MM.1S (cell line): ENCODE data around the gene HADH.

ENCODE experiments used
- DNase-seq: peaks from one replicate; pipeline ENCODE4 v3.0.0-alpha.2; 2015
- H2AFZ ChIP-seq: fragments of 300-600 bp; sonication (generic); 2 replicates; pipeline ENCODE4 v1.6.0; 2016; ENCODE audit warnings: antibody characterized with exemption, low read length
- H3F3A ChIP-seq: fragments of 300-600 bp; sonication (generic); 2 replicates; pipeline ENCODE4 v1.6.1; 2016; ENCODE audit warnings: mild to moderate bottlenecking, antibody characterized with exemption, low read length, moderate library complexity, mixed read lengths; ENCODE audit not compliant: insufficient read depth
- H3K27ac ChIP-seq: fragments of 300-600 bp; sonication (generic); 2 replicates; pipeline ENCODE4 v1.5.1; 2016; ENCODE audit warnings: mild to moderate bottlenecking, low read length
- H3K27me3 ChIP-seq: fragments of 300-600 bp; sonication (generic); replicated peaks from 2 replicates; pipeline ENCODE4 v1.6.0; 2016; ENCODE audit warnings: low read length; ENCODE audit not compliant: insufficient read depth
- H3K36me3 ChIP-seq: fragments of 300-600 bp; sonication (generic); replicated peaks from 2 replicates; pipeline ENCODE4 v1.6.1; 2016; ENCODE audit warnings: mild to moderate bottlenecking, low read length, mixed read lengths; ENCODE audit not compliant: insufficient read depth
- H3K4me1 ChIP-seq: fragments of 300-600 bp; sonication (generic); 2 replicates; pipeline ENCODE4 v1.6.1; 2016; ENCODE audit warnings: low read length, mixed read lengths
- H3K4me2 ChIP-seq: fragments of 300-600 bp; sonication (generic); 2 replicates; pipeline ENCODE4 v1.6.0; 2016; ENCODE audit warnings: low read depth, low read length
- H3K4me3 ChIP-seq: fragments of 300-600 bp; sonication (generic); 2 replicates; pipeline ENCODE4 v1.5.1; 2016; ENCODE audit warnings: low read length, mixed read lengths
- H3K79me2 ChIP-seq: fragments of 300-600 bp; sonication (generic); 2 replicates; pipeline ENCODE4 v1.6.1; 2016; ENCODE audit warnings: mixed run types, low read length, mixed read lengths
- H3K9ac ChIP-seq: fragments of 300-600 bp; sonication (generic); 2 replicates; pipeline ENCODE4 v1.6.1; 2016; ENCODE audit warnings: low read length, mixed read lengths
- H3K9me2 ChIP-seq: fragments of 300-600 bp; sonication (generic); replicated peaks from 2 replicates; pipeline ENCODE4 v1.6.1; 2016; ENCODE audit warnings: mild to moderate bottlenecking, low read length, mixed read lengths; ENCODE audit not compliant: insufficient read depth
- H3K9me3 ChIP-seq: fragments of 300-600 bp; sonication (generic); replicated peaks from 2 replicates; pipeline ENCODE4 v1.6.1; 2016; ENCODE audit warnings: mild to moderate bottlenecking, low read length, mixed read lengths; ENCODE audit not compliant: insufficient read depth
- H4K20me1 ChIP-seq: fragments of 300-600 bp; sonication (generic); 2 replicates; pipeline ENCODE4 v1.6.1; 2016; ENCODE audit warnings: mild to moderate bottlenecking, low read length, moderate library complexity, mixed read lengths; ENCODE audit not compliant: insufficient read depth
- CTCF ChIP-seq: fragments of 300-600 bp; sonication (generic); IDR thresholded peaks from 2 replicates; pipeline ENCODE4 v1.5.1; 2016; ENCODE audit warnings: antibody characterized with exemption, low read length, mixed read lengths
- EZH2 ChIP-seq: fragments of 300-600 bp; sonication (generic); optimal IDR thresholded peaks from 2 replicates; pipeline ENCODE3; 2017; ENCODE audit warnings: low read depth, mild to moderate bottlenecking, antibody characterized with exemption, low read length, mixed read lengths
- EZH2phosphoT487 ChIP-seq: fragments of 300-600 bp; sonication (generic); IDR thresholded peaks from 2 replicates; pipeline ENCODE4 v1.6.1; 2018; ENCODE audit warnings: antibody characterized with exemption, low read length

HADH gene

DNA sequence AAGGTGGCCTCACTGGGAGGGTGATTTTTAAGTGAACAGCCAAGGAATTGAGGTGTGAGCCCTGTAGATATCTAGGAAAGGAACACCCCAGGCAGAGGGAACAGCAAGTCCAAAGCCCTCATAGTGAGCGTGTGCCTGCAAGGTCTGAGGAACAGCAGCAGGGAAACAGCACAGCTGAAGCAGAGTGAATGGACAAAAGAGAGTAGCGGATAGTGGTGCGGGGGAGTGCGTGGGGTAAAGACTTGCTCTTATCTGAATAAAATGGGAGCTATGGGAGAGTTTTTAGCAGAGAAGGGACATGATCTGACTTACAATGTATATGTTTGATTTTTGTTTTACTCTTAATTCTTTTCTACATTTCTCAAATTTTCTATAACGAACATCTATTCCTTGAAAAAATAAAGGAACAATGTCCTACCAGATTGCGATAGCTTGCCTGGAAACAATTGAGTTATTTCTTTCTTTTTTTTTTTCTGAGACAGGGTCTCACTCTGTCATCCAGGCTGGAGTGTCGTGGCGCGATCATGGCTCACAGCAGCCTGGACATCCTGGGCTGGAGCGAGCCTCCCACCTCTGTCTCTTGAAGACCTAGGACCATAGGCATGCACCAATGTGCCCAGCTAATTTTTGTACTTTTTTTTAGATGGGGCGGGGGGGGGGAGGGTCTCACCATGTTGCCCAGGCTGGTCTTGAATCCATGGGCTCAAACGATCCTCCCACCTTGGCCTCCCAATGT, 19.5 kb upstream of the HADH start:
- Histone ChIP-seq H3K4me2 (no peak overlapping the region), H3K27ac (no peak overlapping the region), H3K36me3 (no peaks in the 10 kb centered on the region), H3K9me2 (no peaks in the 10 kb centered on the region), H3K79me2 (no peaks in the 10 kb centered on the region), H4K20me1 (no peaks in the 10 kb centered on the region), H3K4me1 (no peaks in the 10 kb centered on the region), H3K9me3 (no peaks in the 10 kb centered on the region), H3K27me3 (no peaks in the 10 kb centered on the region), H2AFZ (no peak overlapping the region), H3K4me3 (no peak overlapping the region), H3K9ac (no peak overlapping the region), H3F3A (no peaks in the 10 kb centered on the region)
- no peak for TF ChIP-seq EZH2phosphoT487
- TF ChIP-seq CTCF, result no peak
- no peak for TF ChIP-seq EZH2
- no peak for DNase-seq

DNA sequence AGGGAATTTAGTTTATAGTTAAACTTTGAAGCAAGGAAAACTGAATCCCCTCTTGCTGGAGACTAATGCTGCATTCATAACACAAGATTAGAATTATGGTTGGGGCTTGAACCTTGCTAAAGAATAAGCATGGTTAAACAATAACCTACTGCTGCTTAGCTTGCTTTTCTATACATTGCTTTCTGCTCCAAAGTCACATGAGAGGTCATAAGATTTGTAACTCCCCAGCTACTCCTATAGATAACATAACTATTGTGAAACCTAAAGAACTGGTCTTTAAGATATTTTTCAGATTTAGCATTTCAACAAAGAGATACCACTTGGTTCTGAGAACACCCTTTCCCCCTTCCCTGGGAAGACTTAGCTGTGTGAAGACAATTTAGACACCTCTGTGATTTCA, 17.1 kb upstream of the HADH start:
- Histone ChIP-seq H2AFZ (no peak overlapping the region), H3F3A (no peaks in the 10 kb centered on the region), H3K79me2 (no peaks in the 10 kb centered on the region), H3K4me3 (no peak overlapping the region), H3K36me3 (no peaks in the 10 kb centered on the region), H3K9ac (no peak overlapping the region), H3K27ac (no peak overlapping the region), H4K20me1 (no peaks in the 10 kb centered on the region), H3K4me2 (no peak overlapping the region), H3K9me3 (no peaks in the 10 kb centered on the region), H3K9me2 (no peaks in the 10 kb centered on the region), H3K4me1 (no peaks in the 10 kb centered on the region), H3K27me3 (no peaks in the 10 kb centered on the region)
- DNase-seq, result no peak
- no peak for TF ChIP-seq CTCF
- TF ChIP-seq EZH2phosphoT487, result no peak
- TF ChIP-seq EZH2, result no peak

DNA sequence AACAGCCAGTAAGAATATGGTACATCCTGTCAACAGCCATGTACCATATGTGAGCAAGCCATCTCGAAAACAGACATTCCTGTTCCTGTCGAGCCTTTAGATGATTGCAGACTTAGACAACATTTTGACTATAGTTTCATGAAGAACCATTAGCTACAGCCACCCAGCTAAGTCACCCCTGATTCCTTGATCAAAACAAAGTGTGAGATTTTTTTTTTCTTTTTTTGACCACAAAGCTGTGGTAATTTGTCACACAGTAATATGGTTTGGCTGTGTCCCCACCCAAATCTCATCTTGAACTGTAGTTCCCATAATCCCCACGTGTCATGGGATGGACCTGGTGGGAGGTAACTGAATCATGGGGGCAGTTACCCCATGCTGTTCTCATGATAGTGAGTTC, 15.2 kb upstream of the HADH start:
- no peak for DNase-seq
- no peaks in the 10 kb centered on the region for H3K4me1 ChIP-seq
- TF ChIP-seq EZH2 (no peak), CTCF (no peak), EZH2phosphoT487 (no peak)
- no peak overlapping the region for H2AFZ ChIP-seq
- H3K9me2 ChIP-seq, result no peaks in the 10 kb centered on the region
- no peaks in the 10 kb centered on the region for H4K20me1 ChIP-seq
- H3K4me3 ChIP-seq, result no peak overlapping the region
- no peak overlapping the region for H3K9ac ChIP-seq
- no peaks in the 10 kb centered on the region for H3K9me3 ChIP-seq
- no peaks in the 10 kb centered on the region for H3F3A ChIP-seq
- no peaks in the 10 kb centered on the region for H3K27me3 ChIP-seq
- H3K36me3 ChIP-seq, result no peaks in the 10 kb centered on the region
- H3K27ac ChIP-seq, result no peak overlapping the region
- H3K4me2 ChIP-seq, result no peak overlapping the region
- no peaks in the 10 kb centered on the region for H3K79me2 ChIP-seq
